Neural cell (in vitro differentiated cells): ENCODE data around the gene CDC34. TPM values are rescaled to one million over a fixed set of nuclear protein-coding genes. Genes with fewer than 3 reads are reported as not detected.

Experiments
- H2AFZ ChIP-seq: fragments of 200-600, 300-800 bp; sonication (generic), shearing (Covaris generic); 2 replicates; pipeline ENCODE4 v1.6.0; 2014; ENCODE audit warnings: low read depth, mild to moderate bottlenecking, antibody characterized with exemption, low read length, moderate library complexity
- H3F3A ChIP-seq: fragments of 200-600 bp; shearing (Covaris generic); 2 replicates; pipeline ENCODE4 v1.6.1; 2016; ENCODE audit warnings: mild to moderate bottlenecking, moderate library complexity, mixed read lengths, antibody characterized with exemption, low read length; ENCODE audit not compliant: insufficient read depth, poor library complexity, severe bottlenecking
- H3K27ac ChIP-seq: fragments of 200-600, 300-800 bp; sonication (generic), shearing (Covaris generic); 2 replicates; pipeline ENCODE4 v1.5.1; 2014; ENCODE audit warnings: mild to moderate bottlenecking, low read length, moderate library complexity
- H3K27me3 ChIP-seq: fragments of 300-800, 200-600 bp; sonication (generic), shearing (Covaris generic); 2 replicates; pipeline ENCODE4 v1.6.0; 2014; ENCODE audit warnings: mild to moderate bottlenecking, low read depth, low read length, moderate library complexity; ENCODE audit not compliant: insufficient read depth
- H3K36me3 ChIP-seq: fragments of 300-800, 200-600 bp; sonication (generic), shearing (Covaris generic); 2 replicates; pipeline ENCODE4 v1.5.1; 2014; ENCODE audit warnings: mild to moderate bottlenecking, antibody characterized with exemption, low read length, moderate library complexity; ENCODE audit not compliant: insufficient read depth
- H3K4me2 ChIP-seq: fragments of 300-800, 200-600 bp; sonication (generic), shearing (Covaris generic); 2 replicates; pipeline ENCODE4 v1.6.0; 2014; ENCODE audit warnings: mild to moderate bottlenecking, low read length
- H3K4me3 ChIP-seq: fragments of 300-800, 200-600 bp; sonication (generic), shearing (Covaris generic); 2 replicates; pipeline ENCODE4 v1.5.1; 2014; ENCODE audit warnings: mild to moderate bottlenecking, low read length, moderate library complexity
- H3K79me2 ChIP-seq: fragments of 200-600 bp; shearing (Covaris generic); replicated peaks from 2 replicates; pipeline ENCODE4 v1.6.0; 2014; ENCODE audit warnings: mild to moderate bottlenecking, low read length, moderate library complexity; ENCODE audit not compliant: insufficient read depth
- H3K9ac ChIP-seq: fragments of 300-800, 200-600 bp; sonication (generic), shearing (Covaris generic); 2 replicates; pipeline ENCODE4 v1.6.1; 2016; ENCODE audit warnings: mild to moderate bottlenecking, low read length, mixed read lengths
- H3K9me2 ChIP-seq: fragments of 200-600 bp; shearing (Covaris generic); 2 replicates; pipeline ENCODE4 v1.6.1; 2016; ENCODE audit warnings: mild to moderate bottlenecking, low read length, mixed read lengths; ENCODE audit not compliant: insufficient read depth
- H3K9me3 ChIP-seq: fragments of 200-600, 300-800 bp; sonication (generic), shearing (Covaris generic); 2 replicates; pipeline ENCODE4 v1.6.1; 2016; ENCODE audit warnings: mild to moderate bottlenecking, mixed run types, low read length, moderate library complexity, mixed read lengths
- H4K20me1 ChIP-seq: fragments of 200-600 bp; shearing (Covaris generic); 2 replicates; pipeline ENCODE4 v1.6.1; 2016; ENCODE audit warnings: mild to moderate bottlenecking, mixed run types; ENCODE audit not compliant: insufficient read depth
- EP300 ChIP-seq: fragments of 450-650 bp; conservative IDR thresholded peaks from 2 replicates; pipeline ENCODE4 v1.6.1; 2014; ENCODE audit warnings: antibody characterized with exemption, mild to moderate bottlenecking, moderate library complexity; ENCODE audit not compliant: poor library complexity, severe bottlenecking
- EZH2 ChIP-seq: fragments of 200-600, 300-800 bp; shearing (Covaris generic), sonication (generic); IDR thresholded peaks from 2 replicates; pipeline ENCODE4 v1.6.1; 2014; ENCODE audit warnings: antibody characterized with exemption, low read length, borderline replicate concordance, mild to moderate bottlenecking; ENCODE audit not compliant: insufficient read depth, poor library complexity, severe bottlenecking
- MXI1 ChIP-seq: fragments of 450-650 bp; conservative IDR thresholded peaks from 2 replicates; pipeline ENCODE4 v1.6.1; 2014; ENCODE audit warnings: antibody characterized with exemption, mild to moderate bottlenecking; ENCODE audit not compliant: poor library complexity, severe bottlenecking
- POLR2AphosphoS5 ChIP-seq: IDR thresholded peaks from 2 replicates; pipeline ENCODE4 v1.6.1; 2012
- RAD21 ChIP-seq: fragments of 450-650 bp; conservative IDR thresholded peaks from 2 replicates; pipeline ENCODE4 v1.6.1; 2014; ENCODE audit warnings: antibody characterized with exemption, mild to moderate bottlenecking, moderate library complexity
- REST ChIP-seq: IDR thresholded peaks from 2 replicates; pipeline ENCODE4 v1.6.1; 2012; ENCODE audit warnings: borderline replicate concordance
- SMC3 ChIP-seq: fragments of 450-650 bp; conservative IDR thresholded peaks from 2 replicates; pipeline ENCODE4 v1.6.1; 2014; ENCODE audit warnings: antibody characterized with exemption, mild to moderate bottlenecking, moderate library complexity; ENCODE audit not compliant: poor library complexity
- TAF1 ChIP-seq: IDR thresholded peaks from 2 replicates; pipeline ENCODE4 v1.6.1; 2012; ENCODE audit warnings: low read depth
- polyA plus RNA-seq: library from polyadenylated mRNA; depleted of rRNA; stranded (reverse); fragments of >200 nt; gene quantifications from 2 replicates; pipeline ENCODE4 v1.2.3, GENCODE V29; 2014
- TF ChIP-seq, protein P1 (sequence below): fragments of 450-650 bp; IDR thresholded peaks from 2 replicates; pipeline ENCODE4 v1.5.1; 2014; ENCODE audit warnings: antibody characterized with exemption, mild to moderate bottlenecking, moderate library complexity; ENCODE audit not compliant: poor library complexity, severe bottlenecking

Gene CDC34
- polyA plus RNA-seq, 1 donor from 2014 or later: 155 TPM

- Histone ChIP-seq H3K27me3 (no peaks in the 10 kb centered on the region), H3K4me3 (no peak overlapping the region)
These were observed 16.5 kb downstream of the CDC34 start for GRCh38 chr19:547836-548720.

More at GRCh38 chr19:547836-548720, 16.5 kb downstream of the CDC34 start:
- no peak overlapping the region for H3K4me2 ChIP-seq
- no peaks in the 10 kb centered on the region for H4K20me1 ChIP-seq
- H2AFZ ChIP-seq: no peak overlapping the region
- H3K9ac ChIP-seq: no peak overlapping the region
- H3F3A ChIP-seq: no peaks in the 10 kb centered on the region
- H3K27ac ChIP-seq: no peak overlapping the region
- H3K9me3 ChIP-seq: no peaks in the 10 kb centered on the region
- TF ChIP-seq EP300: no peak
- no peak for TF ChIP-seq SMC3
- TF ChIP-seq REST: no peak
- TF ChIP-seq MXI1: no peak
- no peak for TF ChIP-seq RAD21
- no peak for TF ChIP-seq TAF1
- no peak for TF ChIP-seq POLR2AphosphoS5
- no peak for TF ChIP-seq EZH2
- TF ChIP-seq, protein P1, sequence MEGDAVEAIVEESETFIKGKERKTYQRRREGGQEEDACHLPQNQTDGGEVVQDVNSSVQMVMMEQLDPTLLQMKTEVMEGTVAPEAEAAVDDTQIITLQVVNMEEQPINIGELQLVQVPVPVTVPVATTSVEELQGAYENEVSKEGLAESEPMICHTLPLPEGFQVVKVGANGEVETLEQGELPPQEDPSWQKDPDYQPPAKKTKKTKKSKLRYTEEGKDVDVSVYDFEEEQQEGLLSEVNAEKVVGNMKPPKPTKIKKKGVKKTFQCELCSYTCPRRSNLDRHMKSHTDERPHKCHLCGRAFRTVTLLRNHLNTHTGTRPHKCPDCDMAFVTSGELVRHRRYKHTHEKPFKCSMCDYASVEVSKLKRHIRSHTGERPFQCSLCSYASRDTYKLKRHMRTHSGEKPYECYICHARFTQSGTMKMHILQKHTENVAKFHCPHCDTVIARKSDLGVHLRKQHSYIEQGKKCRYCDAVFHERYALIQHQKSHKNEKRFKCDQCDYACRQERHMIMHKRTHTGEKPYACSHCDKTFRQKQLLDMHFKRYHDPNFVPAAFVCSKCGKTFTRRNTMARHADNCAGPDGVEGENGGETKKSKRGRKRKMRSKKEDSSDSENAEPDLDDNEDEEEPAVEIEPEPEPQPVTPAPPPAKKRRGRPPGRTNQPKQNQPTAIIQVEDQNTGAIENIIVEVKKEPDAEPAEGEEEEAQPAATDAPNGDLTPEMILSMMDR: no peak
- H3K36me3 ChIP-seq: no peaks in the 10 kb centered on the region
- H3K79me2 ChIP-seq: no peaks in the 10 kb centered on the region
- no peaks in the 10 kb centered on the region for H3K9me2 ChIP-seq
